ENCODE measurements around the gene CALML3.

DNA sequence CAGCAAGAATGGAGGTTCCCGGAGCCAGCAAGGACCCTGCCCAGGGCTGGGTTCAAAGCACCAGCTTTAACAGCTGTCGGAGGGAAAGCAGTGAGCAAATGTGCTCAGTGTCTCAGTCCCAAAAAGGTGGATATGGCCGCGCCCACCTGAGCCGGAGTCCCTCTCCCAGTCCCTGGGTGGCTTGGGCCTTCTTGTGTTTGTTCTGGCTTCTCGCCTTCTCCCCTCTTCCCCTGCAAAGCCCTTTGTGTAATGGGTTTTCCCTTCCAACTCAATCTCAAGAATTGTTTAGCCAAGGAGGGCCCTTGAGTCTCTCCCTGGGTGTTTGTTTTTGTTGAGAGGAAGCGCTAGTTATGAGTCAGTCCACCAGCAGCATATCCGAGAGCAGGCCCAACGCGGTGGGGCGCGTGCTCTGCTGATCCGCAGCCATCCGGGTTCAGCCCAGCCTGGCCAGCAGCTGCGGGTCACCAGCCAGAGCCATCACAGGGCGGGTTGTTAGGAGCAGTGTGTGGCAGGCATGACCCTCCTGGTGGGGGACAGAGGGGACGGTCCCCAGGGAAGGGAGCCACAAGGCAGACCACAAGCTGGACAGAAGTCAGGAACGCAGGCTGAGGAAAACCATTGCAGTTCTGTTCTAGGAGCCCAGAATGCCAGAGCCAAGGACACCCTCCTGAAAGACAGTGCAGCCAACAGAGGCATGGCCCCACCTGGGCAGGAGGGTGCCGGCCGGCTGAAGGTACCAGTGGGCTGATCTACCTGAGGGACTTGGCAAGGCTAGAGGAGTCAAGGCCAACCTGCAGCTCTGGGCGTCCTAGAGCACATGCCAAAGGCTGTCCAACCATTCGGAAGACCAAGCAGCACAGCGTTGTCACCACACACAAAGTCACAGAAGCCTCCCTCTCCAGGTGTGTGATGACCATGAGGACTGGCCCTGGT is 21.3 kb downstream of the CALML3 start:
- TF ChIP-seq, protein P1, sequence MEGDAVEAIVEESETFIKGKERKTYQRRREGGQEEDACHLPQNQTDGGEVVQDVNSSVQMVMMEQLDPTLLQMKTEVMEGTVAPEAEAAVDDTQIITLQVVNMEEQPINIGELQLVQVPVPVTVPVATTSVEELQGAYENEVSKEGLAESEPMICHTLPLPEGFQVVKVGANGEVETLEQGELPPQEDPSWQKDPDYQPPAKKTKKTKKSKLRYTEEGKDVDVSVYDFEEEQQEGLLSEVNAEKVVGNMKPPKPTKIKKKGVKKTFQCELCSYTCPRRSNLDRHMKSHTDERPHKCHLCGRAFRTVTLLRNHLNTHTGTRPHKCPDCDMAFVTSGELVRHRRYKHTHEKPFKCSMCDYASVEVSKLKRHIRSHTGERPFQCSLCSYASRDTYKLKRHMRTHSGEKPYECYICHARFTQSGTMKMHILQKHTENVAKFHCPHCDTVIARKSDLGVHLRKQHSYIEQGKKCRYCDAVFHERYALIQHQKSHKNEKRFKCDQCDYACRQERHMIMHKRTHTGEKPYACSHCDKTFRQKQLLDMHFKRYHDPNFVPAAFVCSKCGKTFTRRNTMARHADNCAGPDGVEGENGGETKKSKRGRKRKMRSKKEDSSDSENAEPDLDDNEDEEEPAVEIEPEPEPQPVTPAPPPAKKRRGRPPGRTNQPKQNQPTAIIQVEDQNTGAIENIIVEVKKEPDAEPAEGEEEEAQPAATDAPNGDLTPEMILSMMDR (IDR thresholded peaks at IDR 0.05), result no peak
- no peak for TF ChIP-seq POLR2A (IDR thresholded peaks at IDR 0.05)
